ENCODE data around the gene WDR17.
A peak's percentile ranks its signal among the peaks of the same experiment; 100 is the strongest.

The WDR17 gene

DNA sequence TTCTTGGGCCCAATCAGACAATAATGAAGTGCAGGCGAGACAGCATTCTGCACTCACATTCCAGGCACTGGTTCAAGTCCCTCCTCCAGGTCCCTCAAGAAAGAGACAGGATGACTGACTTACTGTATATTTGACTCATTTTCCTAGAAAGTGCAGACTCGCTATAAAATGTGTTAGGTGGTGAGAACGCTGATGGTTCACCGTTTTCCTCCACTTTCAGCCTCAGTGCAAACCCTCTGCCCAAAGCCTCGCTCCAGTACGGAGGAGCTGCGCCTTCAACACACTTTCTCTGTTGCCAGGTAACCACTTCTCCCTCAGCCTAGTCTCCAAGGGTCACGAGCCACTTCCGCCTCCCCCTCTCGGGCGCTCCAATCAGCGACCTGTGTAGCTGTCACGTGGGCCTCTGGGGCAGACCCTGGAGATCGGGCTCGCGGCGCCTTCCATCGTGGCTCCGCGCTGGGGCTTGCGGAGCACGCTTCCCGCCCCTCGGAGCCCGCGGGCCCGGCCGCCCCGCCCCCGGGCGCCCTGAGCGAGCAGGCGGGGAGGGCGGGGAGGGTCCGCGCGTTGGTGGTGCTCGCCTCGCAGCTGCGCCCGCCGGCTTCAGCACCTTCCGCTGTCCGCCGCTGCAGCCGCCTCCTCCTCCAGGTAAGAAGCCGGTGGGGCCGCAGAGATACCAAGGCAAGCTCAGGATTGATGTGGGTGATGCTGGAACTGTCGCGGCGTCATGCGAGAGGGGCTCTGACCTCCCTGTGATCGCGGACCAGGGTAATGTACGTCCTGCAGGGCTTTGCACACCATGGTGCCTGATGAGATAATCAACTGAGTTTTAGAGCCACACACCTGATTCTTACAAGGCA lies at the start of gene WDR17:
Gene WDR17 (plus strand): TSS at position 407 of the 857 bp plus-strand sequence. CDS start 45,740 bp downstream, outside the sequence.
- peak; percentile 98 for DNase-seq

GRCh38 chr4:176016601-176017000 lies 49.0 kb upstream of the WDR17 start:
- DNase-seq = no peak

DNA sequence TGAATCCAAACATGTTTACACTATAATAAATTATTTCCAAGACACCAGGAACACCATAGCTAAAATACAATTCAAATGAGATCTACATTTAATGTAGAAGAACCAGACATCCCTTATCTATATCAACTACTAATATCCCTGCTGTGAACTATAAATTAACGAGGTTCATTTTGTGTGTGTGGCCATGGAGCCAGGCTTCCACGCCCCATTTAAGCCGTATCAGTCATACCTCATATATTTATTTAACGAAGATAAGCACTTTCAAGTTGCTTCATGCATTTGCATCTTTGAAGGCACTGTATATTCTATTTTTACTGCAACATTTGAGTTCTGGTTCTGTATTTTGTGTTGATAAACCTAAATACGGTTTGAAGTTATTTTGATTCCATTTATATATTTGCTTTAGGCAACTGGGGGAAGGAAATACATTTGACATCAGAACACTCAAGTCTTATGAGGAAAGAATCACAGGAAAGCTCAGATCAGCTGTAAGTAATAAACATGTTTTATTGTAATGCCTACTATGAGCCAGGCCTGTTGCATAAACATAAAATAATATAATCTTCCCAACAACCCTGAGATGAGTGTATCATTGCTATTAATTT lies 45.1 kb upstream of the WDR17 start:
- no peak for DNase-seq

DNA sequence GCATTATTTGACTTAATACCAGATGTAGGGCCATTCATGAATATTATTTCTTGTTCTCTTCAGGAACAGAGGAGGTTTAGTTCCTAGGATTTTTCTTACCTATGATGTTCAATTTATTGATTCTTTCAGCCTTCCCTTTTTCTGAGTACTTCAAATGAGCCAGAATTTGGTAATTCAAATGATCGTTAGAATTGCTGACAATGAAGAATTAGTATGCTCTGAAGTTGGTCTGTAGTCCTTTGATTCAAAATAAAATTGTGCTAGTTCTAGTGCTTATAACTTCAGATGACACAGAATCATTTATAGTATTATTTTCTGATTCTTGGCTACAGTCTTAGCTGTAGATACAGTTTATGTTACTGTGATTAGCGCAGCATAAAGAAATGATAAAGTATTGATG lies 35.2 kb upstream of the WDR17 start:
- DNase-seq = no peak

GRCh38 chr4:176031922-176032321 lies 33.7 kb upstream of the WDR17 start:
- no peak for DNase-seq

- no peak for DNase-seq
Observed at GRCh38 chr4:176032454-176032853, 33.2 kb upstream of the WDR17 start.

DNA sequence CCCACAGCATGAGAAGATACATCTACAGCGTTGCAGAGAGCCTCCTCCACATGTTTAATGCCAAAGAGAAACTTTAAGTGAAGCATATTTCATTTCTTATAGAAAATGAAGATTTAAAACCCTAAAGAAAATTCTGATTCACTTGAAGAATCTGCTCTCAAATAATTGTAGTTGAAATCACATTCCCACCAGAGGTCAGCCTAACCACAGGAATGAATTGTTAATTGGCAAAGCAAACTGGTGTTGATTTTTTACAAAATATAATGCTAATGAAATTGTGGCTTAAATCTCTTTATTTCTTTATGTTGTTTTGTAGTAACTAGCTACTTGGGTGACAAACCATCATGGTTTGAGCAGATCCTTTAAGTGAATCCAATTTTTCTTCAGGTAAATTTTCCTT lies 31.1 kb upstream of the WDR17 start:
- peak; percentile 6 for DNase-seq

DNA sequence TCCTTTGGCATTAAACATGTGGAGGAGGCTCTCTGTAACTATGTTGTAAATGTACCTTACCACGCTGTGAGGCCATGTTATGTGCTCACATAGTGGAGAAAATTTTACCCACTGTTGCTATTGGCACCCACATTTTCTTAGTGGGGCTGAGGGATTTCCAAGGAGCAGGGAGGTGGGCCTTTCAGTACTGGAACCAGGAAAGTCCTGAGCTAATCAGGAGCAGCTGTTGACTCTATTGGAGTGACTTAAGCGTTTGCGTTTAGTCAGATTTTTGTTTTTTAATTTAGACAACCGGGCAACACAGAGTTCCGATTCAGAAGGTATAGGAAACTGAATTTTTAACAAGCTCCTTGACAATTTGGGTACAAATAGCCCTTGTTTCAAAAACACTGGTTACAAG lies 30.7 kb upstream of the WDR17 start:
- DNase-seq = no peak

GRCh38 chr4:176036585-176037205 lies 28.9 kb upstream of the WDR17 start:
- no peak for DNase-seq

DNA sequence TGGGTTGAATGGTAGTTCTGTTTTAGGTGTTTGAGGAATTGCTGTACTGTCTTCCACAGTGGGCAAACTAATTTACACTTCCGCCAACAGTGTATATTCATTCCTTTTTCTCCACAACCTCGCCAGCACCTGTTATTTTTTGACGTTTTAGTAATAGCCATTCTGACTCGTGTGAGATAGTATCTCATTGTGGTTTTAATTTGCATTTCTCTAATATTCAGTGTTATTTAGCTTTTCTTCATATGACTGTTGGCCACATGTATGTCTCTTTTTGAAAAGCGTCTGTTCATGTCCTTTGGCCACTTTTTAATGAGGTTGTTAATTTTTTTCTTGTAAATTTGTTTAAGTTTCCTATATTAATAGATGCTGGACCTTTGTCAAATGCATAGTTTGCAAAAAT lies 26.9 kb upstream of the WDR17 start:
- DNase-seq = no peak

DNA sequence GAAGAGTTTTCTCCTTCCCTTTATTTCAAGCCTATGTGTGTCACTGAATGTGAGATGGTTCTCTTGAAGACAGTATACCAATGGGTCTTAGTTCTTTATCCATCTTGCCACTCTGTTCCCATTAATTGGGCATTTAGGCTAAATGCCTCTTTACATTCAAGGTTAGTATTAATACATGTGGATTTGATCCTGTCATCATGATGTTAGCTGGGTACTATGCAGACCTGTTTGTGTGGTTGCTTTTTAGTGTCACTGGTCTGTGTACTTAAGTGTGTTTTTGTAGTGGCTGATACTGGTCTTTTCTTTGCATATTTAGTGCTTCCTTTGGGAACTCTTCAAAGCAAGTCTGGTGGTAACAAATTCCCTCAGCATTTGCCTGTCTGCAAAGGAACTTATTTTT lies 23.4 kb upstream of the WDR17 start:
- DNase-seq = no peak

GRCh38 chr4:176043838-176044588 lies 21.6 kb upstream of the WDR17 start:
- DNase-seq = no peak

DNA sequence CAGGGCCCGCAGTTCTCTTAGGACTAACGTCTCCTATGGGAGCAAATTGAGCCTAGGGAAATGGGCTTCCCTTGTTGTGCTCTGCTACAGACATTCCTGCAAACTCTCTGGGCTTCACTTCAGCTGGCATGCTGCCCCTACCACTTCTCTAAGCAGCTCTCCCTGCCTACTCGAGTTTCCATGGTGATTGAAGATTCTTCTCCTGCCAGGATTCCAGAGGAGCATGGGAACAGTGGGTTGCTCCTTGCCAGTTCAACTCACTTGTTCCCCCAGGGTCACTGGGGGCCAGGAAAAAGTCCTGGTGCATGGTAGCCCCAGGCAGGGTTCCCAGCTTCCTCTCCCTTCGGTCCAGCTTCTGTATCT lies 21.1 kb upstream of the WDR17 start:
- DNase-seq = no peak

- DNase-seq = no peak
Observed at GRCh38 chr4:176048631-176049030, 17.0 kb upstream of the WDR17 start.

DNA sequence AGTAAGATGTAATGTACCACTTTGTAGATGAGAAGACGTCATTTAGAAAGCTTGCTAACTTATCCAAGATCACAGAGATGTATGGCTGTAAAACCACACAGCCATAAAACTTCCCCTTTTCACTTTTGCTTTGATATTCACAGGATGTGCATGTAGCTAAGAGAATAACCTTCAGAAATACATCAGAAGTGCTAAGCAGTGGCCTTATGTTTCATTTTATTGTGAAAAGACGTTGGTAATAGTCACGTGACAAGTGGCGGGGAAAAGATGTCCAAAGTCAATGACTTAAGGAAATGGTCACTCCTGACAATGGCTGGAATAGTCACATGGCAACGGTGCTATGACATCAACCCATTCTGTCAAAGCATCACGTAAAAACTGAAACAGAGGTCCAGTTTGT lies 12.9 kb upstream of the WDR17 start:
- no peak for DNase-seq

GRCh38 chr4:176053785-176054184 lies 11.9 kb upstream of the WDR17 start:
- no peak for DNase-seq

DNA sequence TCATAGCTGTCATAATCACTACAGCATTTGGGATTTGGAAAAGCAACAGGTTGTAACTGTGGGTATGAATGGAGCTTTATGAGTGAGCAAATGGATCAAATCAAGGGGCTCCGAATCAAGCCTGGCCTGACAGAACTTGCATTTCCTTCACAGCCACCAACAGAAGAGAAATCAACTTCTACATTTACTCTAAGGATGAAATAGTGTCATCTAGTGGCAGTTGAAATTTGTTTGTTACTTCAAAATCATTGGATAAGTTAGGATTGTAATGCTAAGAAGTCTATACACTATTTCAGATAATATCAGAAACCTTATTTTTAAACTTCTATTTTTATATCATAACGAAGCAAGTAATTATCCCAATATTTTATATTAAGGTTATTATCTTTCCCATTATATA lies 10.7 kb upstream of the WDR17 start:
- DNase-seq = no peak

DNA sequence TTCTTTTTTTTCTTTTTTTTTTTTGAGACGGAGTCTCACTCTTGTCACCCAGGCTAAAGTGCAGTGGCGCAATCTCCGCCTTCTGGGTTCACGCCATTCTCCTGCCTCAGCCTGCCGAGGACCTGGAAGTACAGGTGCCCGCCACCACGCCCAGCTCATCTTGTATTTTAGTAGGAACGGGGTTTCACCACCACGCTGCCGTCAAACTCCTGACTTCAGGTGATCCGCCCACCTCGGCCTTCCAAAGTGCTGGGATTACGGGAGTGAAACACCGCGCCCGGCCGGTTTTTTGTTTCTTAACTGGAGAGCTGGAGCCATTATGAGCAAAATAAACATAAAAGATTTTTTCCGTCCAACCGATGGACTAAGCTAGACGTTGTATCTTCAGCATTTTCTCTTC lies 1.9 kb upstream of the WDR17 start:
- no peak for DNase-seq

GRCh38 chr4:176064539-176064938 lies 1.1 kb upstream of the WDR17 start:
- no peak for DNase-seq

DNA sequence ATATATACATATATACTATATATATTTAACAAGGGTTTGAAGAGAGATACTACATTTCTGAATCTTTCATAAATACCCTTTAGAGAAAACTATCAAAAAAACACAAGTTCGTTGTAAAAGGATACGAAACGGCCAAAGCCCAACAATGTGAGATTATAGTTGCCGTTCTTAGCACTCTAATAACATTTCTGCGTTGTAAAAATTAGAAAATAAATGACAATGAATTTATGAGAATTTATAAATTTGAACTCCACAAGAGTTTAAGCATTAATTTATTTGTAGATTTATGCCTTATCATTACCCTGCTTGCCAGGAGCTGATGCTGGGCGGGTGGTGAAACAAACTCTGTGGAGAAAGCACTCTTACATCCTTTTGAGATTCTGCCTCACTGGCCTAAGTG lies 1.1 kb downstream of the WDR17 start:
- no peak for DNase-seq

DNA sequence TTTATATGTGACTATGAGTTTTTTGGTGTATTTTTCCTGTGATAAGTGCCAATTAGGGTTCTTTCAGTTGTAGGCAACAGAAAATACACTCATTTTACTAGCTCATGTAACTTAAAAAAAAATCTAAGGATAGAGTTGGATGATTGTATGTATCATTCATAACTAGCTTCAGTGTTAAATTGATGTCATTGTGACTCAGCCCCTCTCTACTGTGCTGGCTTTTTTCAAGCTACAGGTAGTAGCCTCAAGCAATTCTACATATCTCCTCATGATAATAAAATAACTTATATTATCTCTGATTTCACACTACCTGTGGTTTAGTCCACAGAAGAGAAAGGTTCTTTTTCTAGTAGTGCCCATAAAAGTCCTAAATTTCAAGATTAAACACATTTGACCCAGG lies 11.9 kb downstream of the WDR17 start:
- DNase-seq = no peak

- no peak for DNase-seq
Observed at GRCh38 chr4:176084769-176085168, 19.1 kb downstream of the WDR17 start.

- DNase-seq = no peak
Observed at GRCh38 chr4:176090115-176090514, 24.5 kb downstream of the WDR17 start.

- DNase-seq = no peak
Observed at GRCh38 chr4:176099314-176099713, 33.7 kb downstream of the WDR17 start.

Data from NCI-H1436 (cell line).